Hematopoietic multipotent progenitor cell treated with erythropoietin and hydrocortisone succinate and interleukin-3 and kit ligand, for 15 days (in vitro differentiated cells): ENCODE results near the gene AP2B1.
"Not testable (repeated sequence)": the region's sequence is repeated elsewhere in the genome, so short reads cannot be mapped to it uniquely, and the experiment has no call there.

Source experiments
- DNase-seq: peaks from one replicate; pipeline ENCODE4 v3.0.0-alpha.2; 2015; ENCODE audit warnings: low spot score

The AP2B1 gene

GRCh38 chr17:35587074-35587961, at the start of gene AP2B1:
Gene AP2B1 (plus strand): TSS chr17:35587322. CDS start chr17:35594031, 6,709 bp downstream.
- DNase-seq, result peak; percentile 96

- no peak for DNase-seq
Observed at GRCh38 chr17:35537601-35538141, 49.5 kb upstream of the AP2B1 start, which contains the start of gene SLFN12L. Gene SLFN12L (minus strand): TSS chr17:35537678. CDS start chr17:35522364, 15,314 bp downstream.

GRCh38 chr17:35539659-35540026, 47.5 kb upstream of the AP2B1 start:
- no peak for DNase-seq

DNA sequence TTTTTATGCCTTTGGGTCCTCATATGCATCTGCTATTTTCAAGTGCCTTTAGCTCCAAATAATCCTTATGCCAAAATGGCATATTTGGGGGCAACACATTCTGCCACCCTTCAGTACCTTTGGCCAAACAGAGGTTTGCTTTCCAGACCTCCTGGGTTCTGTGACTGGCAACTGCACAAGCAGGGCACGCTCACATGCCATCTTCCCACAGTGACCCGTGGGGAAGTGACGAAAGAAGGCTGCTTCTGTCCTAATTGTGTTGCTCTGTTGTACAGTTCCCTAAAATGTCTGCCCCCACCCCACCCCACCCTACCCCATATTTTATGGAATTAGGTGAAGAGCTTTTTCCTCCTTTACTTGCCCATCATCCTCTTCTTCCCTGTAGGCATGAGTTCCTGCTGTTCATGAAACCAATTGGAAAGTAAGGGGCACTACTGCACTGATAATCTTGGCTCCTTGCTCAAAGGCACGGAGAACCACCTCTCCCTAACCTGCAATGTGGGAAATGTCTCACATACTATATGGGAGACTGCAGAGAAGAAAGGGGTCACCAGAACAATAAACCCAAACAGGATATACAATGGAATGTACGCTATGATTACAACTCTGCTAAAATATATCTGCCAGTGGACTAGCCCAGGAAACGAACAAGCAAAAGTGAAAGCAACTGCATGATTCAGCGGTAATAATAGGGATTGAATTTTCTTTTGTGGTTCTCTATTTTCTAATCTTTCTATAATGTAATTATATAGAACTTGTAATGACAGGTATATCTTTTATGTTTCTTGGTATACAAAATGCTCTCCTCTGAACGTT, 46.3 kb upstream of the AP2B1 start:
- DNase-seq, result peak; percentile 72

GRCh38 chr17:35541434-35541833, 45.7 kb upstream of the AP2B1 start:
- no peak for DNase-seq

DNA sequence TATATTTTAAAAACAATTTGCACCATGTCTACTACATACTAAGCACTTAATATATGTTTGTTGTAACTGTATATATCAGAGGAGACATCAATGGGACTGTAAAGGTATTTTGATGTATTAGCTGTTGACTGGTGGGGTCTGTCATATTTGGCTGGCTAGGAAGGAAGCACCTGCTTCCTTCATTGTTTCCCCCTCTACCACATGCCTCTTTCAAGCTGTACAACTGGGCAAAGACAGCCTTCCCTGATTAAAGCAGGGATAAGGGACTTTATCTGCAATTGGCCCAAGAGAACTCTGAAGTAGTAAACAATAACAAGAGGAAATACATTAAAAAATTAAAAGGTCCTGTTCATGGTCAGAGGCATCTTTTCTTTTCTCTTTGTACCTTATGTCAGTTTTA, 44.1 kb upstream of the AP2B1 start:
- no peak for DNase-seq

GRCh38 chr17:35543856-35544255, 43.3 kb upstream of the AP2B1 start:
- DNase-seq, result no peak

DNA sequence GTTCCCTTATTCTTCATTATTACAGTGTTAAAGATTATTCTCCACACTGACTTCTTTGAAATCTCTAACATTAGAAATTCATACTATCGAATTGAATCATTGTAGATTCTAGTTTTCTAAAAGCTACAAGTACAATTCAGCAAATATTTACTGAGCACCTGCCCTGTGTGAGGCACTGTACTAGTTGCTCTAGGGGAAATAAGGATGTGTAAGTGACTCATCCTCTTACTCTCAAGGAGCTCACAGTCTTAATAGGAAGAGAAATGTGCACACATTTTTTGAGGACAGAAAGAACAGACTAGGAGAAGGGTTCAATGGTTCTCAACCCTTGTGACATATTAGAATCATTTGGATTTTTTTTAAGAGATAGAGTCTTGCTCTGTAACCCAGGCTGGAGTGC, 42.0 kb upstream of the AP2B1 start:
- DNase-seq, result no peak

DNA sequence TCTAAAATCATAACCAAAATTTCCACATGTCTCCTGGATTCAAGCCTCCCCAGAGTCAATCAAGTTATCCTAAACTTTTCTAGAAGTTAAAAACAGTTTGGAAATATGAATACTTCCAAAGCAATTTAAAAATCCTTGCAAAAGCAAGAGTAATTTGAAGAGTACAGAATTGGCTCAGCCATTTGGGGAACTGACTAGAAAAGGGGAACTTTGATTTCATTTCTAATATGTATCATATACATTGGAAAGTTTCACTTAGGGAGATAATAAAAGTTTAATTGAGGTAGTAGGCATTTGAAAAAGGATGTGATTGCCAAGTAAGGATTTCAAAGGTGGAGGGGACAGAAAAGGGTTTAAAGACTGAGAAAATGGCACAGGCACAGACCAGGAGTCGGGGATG, 40.6 kb upstream of the AP2B1 start:
- no peak for DNase-seq

DNA sequence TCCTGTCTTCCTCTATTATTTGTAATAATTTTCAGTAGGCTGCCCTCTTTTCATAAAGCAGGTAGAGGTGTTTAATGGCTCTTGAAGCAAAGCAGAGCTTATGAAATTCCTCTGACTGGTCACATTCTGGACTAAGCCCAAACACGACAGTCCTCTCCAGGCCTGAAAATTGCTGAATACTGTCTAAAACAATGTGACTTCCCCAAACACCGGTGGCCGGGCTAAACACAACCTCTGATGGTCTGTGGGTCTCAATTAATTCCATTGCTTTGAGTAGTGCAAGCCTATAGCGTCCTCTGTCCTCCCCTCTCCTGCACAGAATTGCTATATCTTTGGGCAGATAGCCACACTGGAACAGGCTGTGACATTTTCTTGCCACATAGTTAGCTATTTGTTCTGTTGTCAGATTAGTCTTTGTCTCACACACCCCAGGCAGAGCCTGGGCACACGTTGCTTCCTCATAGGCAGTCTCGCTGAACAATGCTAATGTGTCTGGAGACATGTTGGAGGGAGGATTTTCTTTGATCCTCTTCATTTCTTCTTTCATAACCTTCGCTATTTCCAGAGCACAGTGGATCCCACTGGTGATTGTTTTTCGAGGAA, 38.8 kb upstream of the AP2B1 start:
- no peak for DNase-seq

DNA sequence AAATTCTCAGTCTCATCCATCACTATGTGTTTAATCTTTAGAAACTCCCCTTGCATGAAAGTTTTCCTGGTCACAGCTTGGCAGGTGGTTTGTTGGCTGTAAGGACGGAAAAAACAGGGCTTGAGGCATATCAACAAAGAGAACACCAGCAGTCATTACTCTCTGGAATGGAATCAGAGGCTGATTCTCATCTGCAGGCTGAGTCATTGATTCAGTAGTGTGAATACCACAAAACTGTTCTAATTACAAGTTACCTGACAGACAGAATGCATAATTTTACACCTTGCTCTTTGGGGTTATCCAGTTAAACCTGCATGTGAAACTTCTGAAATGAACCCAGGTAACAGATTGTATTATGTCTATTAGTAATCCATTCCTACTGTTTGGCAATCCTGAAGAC, 38.1 kb upstream of the AP2B1 start:
- DNase-seq, result no peak

DNA sequence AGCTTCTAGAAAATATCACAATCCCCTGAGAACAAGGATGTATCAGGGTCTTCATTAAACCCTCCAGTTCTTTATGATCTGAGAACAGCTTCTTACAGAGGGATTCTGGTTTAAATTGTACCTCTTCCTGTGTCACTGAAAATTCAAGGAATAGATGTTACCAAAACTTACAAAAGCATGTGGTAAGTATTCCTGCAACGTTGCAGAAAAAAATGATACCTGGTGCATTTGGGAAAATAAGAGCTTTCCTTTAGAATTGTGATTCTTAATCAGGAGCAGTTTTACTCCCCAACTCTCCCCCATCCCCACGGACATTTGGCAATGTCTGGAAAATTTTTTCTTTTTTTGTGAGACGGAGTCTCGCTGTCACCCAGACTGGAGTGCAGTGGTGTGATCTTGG, 33.8 kb upstream of the AP2B1 start:
- no peak for DNase-seq

GRCh38 chr17:35554668-35555067, 32.5 kb upstream of the AP2B1 start:
- DNase-seq, result no peak

GRCh38 chr17:35555691-35556090, 31.4 kb upstream of the AP2B1 start:
- peak; percentile 52 for DNase-seq

DNA sequence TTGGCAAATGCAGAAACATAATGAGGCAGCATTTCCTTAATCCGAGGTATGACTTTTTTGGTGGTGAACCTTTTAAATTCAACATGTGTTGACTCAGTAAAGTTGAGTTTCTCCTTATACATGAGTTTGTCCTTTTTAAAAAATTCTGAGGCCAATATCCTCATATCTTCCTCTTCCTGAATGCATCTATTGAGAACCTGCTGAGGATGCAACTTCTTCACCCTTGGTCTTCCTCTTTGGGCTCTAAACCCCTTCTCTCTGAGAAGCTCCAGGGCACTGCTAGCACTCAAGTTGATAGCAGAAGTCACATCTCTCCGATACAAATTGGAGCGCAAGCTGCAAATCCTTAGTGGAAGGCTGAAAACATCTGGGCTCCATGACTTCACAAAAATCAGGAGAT, 29.8 kb upstream of the AP2B1 start:
- peak; percentile 44 for DNase-seq

GRCh38 chr17:35559495-35560210, 27.5 kb upstream of the AP2B1 start:
- peak; percentile 59 for DNase-seq

DNA sequence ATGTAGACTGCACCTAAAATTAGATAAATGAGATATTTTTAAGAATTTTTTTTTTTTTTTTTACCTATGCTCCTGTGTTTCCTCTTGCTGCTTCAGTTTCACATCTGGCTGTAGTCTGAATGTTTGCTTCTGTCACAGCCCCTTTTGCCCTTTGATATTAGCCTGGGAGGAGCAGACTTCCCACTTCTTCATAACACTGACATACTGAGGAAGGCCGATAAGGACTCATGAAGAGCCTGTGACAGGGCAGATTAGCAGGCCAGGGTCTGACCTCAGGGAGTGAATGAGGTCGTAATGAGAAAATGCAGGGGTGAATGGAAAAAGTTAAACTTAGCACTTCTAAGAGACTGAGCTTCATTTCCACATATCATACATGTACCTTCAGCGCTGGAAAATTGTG, 26.4 kb upstream of the AP2B1 start, which contains the start of gene SLFN14:
Gene SLFN14 (minus strand): TSS at position 117 of the 400 bp plus-strand sequence. CDS start 2,757 bp downstream, outside the sequence.
- peak; percentile 98 for DNase-seq

GRCh38 chr17:35563181-35563580, 23.9 kb upstream of the AP2B1 start:
- not testable (repeated sequence) for DNase-seq

GRCh38 chr17:35566968-35567367, 20.2 kb upstream of the AP2B1 start:
- no peak for DNase-seq

DNA sequence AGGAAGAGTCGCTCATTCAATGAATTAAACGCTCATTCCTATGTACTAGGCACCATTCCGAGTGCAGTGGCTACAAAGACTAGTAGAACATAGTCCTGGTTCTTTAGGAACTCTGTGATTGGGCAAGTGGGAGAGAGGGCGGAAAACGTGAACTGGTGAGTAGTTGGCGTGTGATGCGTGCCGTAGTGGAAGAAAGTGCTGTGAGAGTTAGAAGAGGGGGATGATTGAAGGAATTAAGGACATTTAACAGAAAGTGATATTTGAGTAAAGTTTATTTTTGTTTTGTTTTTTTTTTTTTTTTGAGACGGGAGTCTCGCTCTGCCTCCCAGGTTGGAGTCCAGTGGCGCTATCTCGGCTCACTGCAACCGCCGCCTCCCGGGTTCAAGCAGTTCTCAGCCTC, 18.6 kb upstream of the AP2B1 start:
- peak; percentile 47 for DNase-seq

DNA sequence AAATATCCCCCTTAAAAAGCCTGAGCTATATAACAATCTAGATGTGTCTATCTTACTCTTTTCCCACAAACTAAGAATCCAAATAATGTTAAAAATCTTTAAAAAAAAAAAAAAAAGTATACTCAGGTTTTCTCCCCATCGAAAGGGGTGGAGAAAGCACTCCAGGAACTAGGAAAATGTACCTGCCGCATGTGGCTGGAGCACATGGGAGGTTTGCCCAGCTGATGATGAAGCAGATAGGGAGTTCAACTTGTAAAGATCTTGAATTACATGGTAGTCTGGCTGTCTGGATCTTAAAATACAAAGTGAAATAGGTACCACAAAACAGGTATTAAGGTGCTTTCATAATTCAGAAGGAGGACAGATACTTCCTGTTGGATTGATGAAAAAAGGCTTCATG, 17.7 kb upstream of the AP2B1 start:
- DNase-seq, result no peak

GRCh38 chr17:35575759-35576158, 11.4 kb upstream of the AP2B1 start:
- no peak for DNase-seq
